GM12892 (cell line): ENCODE data around the gene SYT6.

Experiments
- POLR2A ChIP-seq: IDR thresholded peaks from 2 replicates; pipeline ENCODE4 v1.6.1; 2011; ENCODE audit warnings: low read depth, low read length, control low read depth
- POLR2AphosphoS5 ChIP-seq: IDR thresholded peaks from 2 replicates; pipeline ENCODE4 v1.6.1; 2011; ENCODE audit warnings: low read depth, low read length, control low read depth

GRCh38 chr1:114181356-114181755 lies 27.7 kb upstream of the SYT6 start:
- no peak for TF ChIP-seq POLR2AphosphoS5
- no peak for TF ChIP-seq POLR2A
